ENCODE results near the gene EFTUD2.

DNA sequence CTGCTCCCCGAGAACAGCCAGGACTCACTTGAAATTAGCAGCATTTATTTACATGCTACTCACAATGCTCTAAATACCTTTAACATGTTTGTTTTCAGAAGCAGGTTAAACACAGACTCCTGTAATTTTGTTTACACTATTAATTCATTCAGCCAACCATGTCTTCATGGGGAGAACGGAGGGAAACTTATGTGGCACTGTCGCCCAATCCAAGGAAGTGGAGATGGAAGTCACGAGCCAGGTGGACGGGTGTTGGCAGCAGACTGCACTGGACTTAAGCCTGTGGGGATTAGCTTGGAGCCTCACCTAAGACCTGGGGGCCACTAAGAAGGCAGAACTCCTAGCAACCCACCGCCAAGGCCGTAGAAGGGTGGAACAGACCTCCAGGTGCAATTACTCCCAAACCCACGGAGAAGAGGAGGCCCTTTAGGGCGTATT is 24.9 kb upstream of the EFTUD2 start:
- TF ChIP-seq, protein P1, sequence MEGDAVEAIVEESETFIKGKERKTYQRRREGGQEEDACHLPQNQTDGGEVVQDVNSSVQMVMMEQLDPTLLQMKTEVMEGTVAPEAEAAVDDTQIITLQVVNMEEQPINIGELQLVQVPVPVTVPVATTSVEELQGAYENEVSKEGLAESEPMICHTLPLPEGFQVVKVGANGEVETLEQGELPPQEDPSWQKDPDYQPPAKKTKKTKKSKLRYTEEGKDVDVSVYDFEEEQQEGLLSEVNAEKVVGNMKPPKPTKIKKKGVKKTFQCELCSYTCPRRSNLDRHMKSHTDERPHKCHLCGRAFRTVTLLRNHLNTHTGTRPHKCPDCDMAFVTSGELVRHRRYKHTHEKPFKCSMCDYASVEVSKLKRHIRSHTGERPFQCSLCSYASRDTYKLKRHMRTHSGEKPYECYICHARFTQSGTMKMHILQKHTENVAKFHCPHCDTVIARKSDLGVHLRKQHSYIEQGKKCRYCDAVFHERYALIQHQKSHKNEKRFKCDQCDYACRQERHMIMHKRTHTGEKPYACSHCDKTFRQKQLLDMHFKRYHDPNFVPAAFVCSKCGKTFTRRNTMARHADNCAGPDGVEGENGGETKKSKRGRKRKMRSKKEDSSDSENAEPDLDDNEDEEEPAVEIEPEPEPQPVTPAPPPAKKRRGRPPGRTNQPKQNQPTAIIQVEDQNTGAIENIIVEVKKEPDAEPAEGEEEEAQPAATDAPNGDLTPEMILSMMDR (conservative IDR thresholded peaks at IDR 0.05; ENCODE audit: low read depth, low read length): no peak
- TF ChIP-seq POLR2A (IDR thresholded peaks at IDR 0.05; ENCODE audit: low read depth, low read length): no peak
- TF ChIP-seq MAZ (IDR thresholded peaks at IDR 0.05; ENCODE audit: borderline replicate concordance, low read depth, low read length): no peak
- TF ChIP-seq, protein P2, sequence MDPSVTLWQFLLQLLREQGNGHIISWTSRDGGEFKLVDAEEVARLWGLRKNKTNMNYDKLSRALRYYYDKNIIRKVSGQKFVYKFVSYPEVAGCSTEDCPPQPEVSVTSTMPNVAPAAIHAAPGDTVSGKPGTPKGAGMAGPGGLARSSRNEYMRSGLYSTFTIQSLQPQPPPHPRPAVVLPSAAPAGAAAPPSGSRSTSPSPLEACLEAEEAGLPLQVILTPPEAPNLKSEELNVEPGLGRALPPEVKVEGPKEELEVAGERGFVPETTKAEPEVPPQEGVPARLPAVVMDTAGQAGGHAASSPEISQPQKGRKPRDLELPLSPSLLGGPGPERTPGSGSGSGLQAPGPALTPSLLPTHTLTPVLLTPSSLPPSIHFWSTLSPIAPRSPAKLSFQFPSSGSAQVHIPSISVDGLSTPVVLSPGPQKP (IDR thresholded peaks at IDR 0.05; ENCODE audit: borderline replicate concordance, low read depth, low read length): no peak
- TF ChIP-seq CEBPB (IDR thresholded peaks at IDR 0.05; ENCODE audit: low read depth, low read length): no peak
- TF ChIP-seq NFE2L2 (IDR thresholded peaks at IDR 0.05; ENCODE audit: low read depth, low read length): no peak
- no peak for TF ChIP-seq RFX5 (IDR thresholded peaks at IDR 0.05; ENCODE audit: low read depth, low read length)
- no peak for TF ChIP-seq RAD21 (IDR thresholded peaks at IDR 0.05; ENCODE audit: low read length)
- TF ChIP-seq RCOR1 (IDR thresholded peaks at IDR 0.05; ENCODE audit: insufficient replicate concordance, low read length): no peak
- TF ChIP-seq SMC3 (IDR thresholded peaks at IDR 0.05; ENCODE audit: low read depth, low read length): no peak
- no peak for TF ChIP-seq FOS (IDR thresholded peaks at IDR 0.05; ENCODE audit: low read depth, low read length)
- no peak for TF ChIP-seq MAFK (IDR thresholded peaks at IDR 0.05; ENCODE audit: low read depth, low read length)
- TF ChIP-seq MXI1 (IDR thresholded peaks at IDR 0.05; ENCODE audit: borderline replicate concordance, low read depth, low read length): no peak
- TF ChIP-seq BHLHE40 (IDR thresholded peaks at IDR 0.05; ENCODE audit: low read depth, low read length): no peak

Measured in IMR-90 (cell line).